GM19372 (cell line): ENCODE measurements around the gene RNF222.
"Not testable (repeated sequence)": the region's sequence is repeated elsewhere in the genome, so short reads cannot be mapped to it uniquely, and the experiment has no call there.

Experiments used
- ATAC-seq: cut with Tn5 transposase; IDR thresholded peaks from one replicate; pipeline ENCODE4 v1.9.1; 2021; ENCODE audit warnings: mild to moderate bottlenecking, low read depth, moderate library complexity; ENCODE audit not compliant: unreplicated experiment

The RNF222 gene

DNA sequence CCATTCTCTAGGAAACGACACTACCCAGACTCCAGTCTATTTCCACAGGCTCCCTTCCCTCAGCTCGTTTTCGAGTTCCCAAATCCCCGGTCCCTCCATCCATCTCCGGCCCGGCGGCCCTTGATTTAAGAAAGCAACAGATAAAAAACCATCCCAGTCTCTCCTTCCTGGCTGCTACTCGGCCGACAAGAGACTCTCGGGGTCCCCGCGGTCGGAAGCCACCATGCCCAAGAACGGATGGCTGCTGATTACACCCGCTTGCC lies 14.8 kb downstream of the RNF222 start:
- no peak for ATAC-seq

DNA sequence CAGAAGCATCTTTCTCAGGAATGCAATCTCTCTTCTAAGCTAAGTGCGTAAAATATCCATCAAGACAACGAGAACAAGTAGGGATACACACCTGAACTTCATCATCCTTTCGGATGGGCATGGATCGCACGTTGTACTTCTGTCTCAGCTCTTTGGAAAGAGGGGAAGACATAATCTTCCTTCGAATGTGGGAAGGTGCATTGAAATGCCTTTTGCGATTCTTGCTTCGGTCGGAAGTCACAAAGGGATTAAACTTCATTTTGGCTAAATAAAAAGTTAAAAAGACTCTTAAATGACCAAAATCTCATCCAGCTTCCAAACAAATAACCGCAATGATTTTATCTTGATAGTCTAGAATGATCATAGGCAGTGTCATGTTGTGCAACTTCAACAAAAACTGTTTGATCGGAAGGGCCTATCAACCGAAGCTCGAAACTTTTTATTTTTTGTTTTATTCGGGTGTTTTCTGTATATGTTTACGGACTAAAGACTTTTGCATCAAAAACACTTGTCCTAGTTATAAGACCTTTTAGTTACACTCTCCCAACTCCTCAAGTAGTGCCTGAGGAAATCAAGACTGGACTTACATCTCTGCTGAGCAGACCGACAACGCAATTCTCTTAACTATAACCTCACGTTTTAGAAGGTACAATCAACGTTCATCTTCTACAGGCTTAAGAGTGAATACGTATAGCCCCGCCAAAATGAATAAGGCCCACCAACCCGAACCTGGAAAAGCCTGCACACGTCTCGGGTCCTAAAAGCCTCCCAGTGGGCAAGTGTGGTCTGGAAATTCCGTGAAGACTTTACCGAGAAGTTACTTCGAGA lies 15.4 kb downstream of the RNF222 start:
- ATAC-seq: no peak

DNA sequence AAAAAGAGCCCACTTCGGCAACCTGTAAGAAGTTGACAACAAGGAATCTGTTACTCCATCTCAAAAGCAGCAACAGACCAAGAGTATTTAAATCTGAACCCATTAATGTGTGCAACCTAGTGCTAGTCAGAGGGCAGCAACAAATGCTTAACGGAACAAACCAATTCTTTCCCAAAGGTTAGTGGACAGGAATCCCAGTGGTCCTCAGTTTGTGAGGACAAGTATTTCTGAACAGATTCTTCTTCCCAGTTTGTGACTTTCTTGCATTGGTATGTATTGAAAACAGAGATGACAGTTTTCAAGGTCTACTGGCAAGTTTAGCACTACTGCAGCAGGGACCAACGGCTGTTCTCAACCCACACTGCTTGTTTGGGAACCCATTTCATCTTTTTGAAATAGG lies 17.6 kb downstream of the RNF222 start:
- no peak for ATAC-seq

GRCh38 chr17:8378117-8378516 lies 19.5 kb downstream of the RNF222 start:
- not testable (repeated sequence) for ATAC-seq

- ATAC-seq: no peak
Observed at GRCh38 chr17:8377422-8377821, 20.2 kb downstream of the RNF222 start.

GRCh38 chr17:8376271-8377067 lies 21.2 kb downstream of the RNF222 start, which contains the start of gene KRABD2:
TSS of gene KRABD2 (minus strand) at chr17:8376704.
- ATAC-seq: peak; percentile 92

DNA sequence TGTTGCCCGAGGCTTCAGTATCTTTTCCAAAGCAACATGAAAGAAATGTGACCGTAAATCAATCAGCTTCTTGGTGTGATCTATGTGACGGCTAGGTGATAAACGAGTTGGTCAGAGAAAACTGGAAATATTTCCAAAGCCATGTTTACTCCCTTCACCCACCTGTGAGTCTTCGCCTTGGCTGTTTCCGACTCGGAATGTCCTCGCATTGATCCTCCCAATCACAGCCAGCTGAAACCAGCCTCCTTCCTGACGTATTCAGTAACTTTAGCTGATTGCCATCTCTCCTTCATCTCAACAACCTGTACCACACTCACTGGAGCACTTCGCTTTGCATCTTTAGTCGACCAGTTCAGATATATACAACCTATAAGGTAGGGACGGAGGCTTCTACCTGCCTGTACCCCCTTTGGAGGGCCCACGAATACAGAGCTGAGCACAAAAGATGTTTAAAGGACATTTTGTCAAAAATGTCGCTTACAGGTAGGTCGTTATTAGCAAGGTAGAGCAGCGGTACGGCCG lies 21.8 kb downstream of the RNF222 start:
- ATAC-seq: no peak

DNA sequence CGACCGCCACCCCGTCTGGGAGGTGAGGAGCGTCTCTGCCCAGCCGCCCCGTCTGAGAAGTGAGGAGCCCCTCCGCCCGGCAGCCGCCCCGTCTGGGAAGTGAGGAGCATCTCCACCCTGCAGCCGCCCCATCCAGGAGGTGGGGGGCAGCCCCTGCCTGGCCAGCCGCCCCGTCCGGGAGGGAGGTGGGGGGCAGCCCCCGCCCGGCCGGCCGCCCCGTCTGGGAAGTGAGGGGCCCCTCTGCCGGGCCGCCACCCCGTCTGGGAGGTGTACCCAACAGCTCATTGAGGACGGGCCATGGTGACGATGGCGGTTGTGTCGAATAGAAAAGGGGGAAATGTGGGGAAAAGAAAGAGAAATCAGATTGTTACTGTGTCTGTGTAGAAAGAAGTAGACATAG lies 23.8 kb downstream of the RNF222 start:
- ATAC-seq: not testable (repeated sequence)

DNA sequence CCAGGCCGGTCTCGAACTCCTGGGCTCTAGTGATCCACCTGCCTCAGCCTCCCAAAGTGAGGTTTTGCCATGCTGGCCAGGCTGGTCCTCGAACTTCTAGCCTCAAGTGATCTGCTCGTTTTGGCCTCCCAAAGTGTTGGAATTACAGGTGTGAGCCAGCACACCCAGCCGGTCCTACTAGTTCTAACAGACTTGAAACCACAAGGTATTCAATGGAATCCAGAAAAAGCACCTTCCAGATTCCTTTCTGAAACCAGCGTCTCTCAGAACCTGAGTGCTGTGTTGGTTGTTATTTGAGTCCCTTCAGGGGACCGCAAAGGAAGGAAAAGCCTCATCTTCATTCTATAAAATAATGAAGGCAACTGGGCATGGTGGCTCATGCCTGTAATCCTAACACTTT lies 25.2 kb downstream of the RNF222 start:
- ATAC-seq: no peak

DNA sequence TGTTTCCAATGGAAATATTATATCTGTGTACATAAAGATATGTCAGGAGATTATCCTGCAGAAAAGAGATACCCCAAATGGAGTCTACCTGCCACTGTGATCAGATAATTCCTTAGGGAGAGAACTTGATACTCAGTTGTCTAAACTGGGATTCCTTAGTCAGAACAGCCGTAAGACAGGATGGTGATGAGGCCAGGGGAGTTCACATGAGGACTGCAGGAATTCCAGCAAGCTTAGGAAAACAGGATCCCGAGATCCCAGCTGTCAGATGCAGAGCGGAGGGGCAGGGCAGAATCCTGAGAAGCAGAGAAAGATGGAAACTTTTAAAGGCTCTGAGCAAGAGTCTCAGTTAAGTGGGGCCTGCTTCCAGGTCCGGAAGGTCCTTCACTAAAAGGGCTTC lies 25.8 kb downstream of the RNF222 start:
- ATAC-seq: no peak

DNA sequence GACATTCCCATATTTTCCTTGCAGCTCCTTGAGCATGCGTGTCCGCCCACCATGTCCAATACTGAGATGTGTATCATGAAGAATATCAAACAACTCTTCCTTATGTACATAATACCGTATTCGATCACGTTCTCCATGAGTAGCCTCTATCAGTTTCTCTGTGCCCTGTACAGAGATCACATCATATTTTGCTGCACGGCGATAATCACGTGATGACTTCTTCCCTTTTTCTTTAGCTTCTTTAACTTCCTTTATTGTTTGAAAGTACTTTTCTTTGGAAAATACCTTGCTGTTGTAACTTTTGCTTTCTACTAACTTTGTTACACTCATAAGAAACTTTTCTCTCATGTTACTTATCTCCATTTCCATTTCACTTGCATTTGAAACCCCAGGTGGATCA lies 27.7 kb downstream of the RNF222 start:
- ATAC-seq: no peak

- ATAC-seq: no peak
Observed at GRCh38 chr17:8368193-8368592, 29.4 kb downstream of the RNF222 start.

GRCh38 chr17:8366231-8366630 lies 31.4 kb downstream of the RNF222 start:
- ATAC-seq: no peak

- no peak for ATAC-seq
Observed at GRCh38 chr17:8365143-8365542, 32.5 kb downstream of the RNF222 start.

DNA sequence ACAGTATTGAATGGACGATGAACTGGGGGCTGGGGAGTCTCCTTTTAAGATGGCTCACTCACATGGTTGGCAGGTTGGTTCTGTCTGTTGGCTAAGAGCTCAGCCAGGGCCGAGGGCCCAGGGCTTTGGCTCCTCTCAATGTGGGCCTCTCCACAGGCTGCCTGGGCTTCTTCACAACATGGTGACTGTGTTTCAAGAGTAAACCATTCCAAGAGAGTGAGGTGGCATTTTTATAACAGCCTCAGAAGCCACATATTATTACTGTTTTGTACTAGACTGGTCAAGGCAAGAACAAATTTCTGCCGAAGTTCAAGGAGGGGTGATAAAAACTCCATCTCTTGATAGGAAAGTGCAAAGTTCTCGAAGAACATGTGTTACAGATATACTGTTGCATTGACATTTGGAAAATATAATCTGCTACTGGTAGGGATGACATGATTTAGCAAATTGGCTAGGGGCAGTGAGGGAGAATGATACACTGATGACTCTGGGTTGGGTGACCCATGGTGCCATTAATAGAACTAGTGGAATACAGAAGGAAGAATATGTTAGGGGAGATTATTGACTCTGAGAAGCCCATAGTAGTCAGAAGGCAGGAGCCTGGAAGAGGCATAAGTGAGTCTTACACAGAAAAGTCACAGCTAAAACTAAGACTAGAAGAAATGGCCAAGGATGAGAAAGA lies 34.8 kb downstream of the RNF222 start:
- ATAC-seq: no peak

DNA sequence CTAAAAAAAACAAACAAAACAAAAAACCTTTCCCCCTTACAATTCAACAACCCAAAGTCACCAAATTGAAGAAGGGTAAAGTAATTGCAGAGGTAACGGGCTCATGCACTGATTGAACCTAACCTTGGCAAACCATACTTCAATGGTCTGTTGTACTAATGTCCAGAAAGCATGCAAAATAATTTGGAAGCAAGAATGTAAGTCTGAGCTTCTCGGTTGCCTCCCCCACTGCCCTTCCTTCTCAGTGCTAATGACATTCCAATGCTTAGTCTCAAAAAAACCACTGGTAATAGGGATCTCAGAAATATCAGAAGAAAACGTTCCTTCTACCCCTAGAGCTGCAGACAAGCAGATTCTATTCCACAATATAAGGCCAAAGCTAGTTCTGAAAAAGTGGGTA lies 36.9 kb downstream of the RNF222 start:
- no peak for ATAC-seq

DNA sequence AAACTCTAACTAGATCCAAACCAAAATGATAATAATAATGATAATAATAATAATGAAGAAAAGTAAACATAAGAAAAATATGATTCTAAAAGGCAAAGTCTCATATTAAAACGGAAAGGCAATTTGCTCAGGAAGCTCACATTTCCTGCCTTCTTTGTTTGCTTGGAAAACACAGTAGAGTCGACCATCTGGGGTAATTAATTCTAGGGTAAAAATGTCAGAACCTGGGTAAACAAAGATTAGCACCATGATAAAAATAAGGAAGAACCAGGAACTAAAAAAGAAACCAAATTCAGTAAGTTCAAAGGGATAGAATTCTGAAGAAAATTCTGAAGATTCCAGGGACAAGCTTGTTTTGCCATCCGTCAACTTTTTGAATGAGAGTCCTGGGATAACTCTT lies 37.4 kb downstream of the RNF222 start:
- no peak for ATAC-seq

- no peak for ATAC-seq
Observed at GRCh38 chr17:8359769-8360168, 37.9 kb downstream of the RNF222 start.

DNA sequence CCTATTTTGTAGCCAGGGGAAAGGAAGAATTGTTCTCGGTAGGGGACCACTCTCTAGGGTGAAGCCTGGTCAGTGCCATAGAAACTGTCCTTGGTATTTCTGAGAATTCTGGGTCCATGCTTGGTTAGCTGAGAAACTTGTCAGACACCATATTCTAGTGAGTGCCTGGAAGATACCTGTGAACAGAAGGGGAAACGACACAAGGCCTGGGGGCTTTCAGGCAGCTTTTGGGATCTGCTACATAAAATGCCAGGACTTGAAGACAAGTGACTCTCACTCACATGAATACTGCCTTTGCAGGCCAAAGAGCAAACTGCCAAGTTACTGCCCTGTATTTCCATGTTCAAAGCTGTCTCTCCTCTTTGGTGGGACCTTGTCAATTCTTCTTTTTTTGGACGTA lies 39.7 kb downstream of the RNF222 start:
- ATAC-seq: no peak

DNA sequence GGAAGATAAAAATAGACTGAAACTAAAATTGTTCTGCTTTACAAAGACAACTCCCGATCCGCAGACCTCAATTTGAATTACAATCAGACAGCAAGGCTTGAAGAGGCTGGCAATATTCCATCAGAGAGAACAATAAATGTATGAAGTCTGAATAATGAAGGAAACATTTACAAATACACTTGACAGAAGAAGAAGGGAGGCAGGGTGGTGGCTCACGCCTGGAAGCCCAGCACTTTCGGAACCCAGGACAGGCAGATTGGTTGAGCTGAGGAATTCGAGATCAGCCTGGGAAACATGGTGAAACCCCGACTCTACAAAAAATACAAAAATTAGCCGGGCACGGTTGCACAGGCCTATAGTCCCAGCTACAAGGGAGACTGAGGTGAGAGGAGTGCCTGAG lies 43.4 kb downstream of the RNF222 start:
- no peak for ATAC-seq

DNA sequence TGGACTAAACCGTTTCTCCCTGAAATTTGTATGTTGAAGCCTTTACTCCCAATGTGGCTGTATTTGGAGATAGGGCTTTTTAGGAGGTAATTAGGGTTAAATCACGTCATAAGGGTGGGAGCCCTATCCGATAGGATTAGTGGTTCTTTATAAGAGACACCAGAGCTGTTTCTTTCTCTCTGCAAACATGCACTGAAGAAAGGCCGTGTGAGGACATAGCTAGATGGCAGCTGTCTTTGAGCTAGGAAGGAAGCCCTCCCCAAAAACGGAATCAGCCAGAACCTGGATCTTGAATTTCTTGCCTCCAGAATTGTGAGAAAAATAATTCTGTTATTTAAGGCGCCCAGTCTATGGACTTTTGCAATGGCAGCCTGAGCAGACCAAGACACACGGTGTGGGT lies 43.9 kb downstream of the RNF222 start:
- no peak for ATAC-seq
